Left renal cortex interstitium (tissue), 4 donors: ENCODE measurements around the gene TNIP1. TPM values are rescaled to one million over a fixed set of nuclear protein-coding genes. Genes with fewer than 3 reads are reported as not detected.
A peak's percentile ranks its signal among the peaks of the same experiment; 100 is the strongest.

ENCODE experiments used
- DNase-seq, 4 donors: peaks; one replicate each; pipeline ENCODE4 v3.0.0-alpha.2; 2013; ENCODE audit warnings: low read depth in 4 of 4, low spot score in 2 of 4, missing footprints in 1 of 4
- polyA plus RNA-seq, 4 donors: library from polyadenylated mRNA; unstranded; fragments of 120-200 nt; gene quantifications; one replicate each; pipeline ENCODE4 v1.2.1, GENCODE V29; 2013; ENCODE audit not compliant: insufficient read length in 4 of 4

TNIP1 gene
- polyA plus RNA-seq, result 10 to 100 TPM; 68.0 to 77.5 (median 72.7) TPM

DNA sequence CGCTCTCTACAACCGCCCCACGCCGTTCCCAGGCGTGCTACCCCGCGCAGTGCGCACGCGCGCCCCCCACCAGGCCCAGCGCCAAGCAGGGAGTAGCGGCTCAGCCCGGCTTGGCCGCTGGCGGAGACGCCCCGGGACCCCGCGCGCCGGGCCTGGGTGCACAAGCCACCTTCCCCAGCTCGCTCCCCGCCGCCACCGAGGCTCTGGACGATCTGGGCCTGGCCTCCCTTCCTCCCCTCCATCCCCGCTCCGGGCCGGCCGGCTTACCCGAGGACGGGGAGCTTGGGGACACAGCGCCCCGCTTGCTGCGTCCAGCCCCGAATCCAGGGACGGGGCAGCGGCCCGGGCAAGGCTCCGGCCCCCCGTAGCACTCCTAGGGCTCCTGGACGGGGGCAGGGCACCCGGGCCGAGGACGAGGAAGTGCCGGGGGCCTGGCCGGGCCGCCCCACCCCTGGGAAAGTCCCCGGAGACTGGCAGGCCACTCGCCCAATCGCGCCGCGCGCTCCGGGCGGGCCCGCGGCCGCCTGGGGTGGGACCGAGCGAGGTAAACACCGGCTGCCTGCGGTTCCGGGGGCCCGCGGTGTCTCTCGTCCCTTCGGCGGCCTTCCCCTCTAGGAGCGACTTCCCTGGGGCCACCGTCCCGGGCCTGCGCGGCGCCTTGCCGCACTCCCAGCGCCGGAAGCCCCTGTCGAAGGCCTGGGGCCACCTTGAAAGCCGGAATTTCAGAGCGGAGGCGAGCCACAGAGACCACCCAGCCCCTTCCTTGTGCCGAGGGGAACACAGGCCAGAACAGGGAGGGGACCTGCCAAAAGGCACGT is at the start of gene TNIP1:
TNIP1 (minus strand) TSS at position 422 of the 818 bp plus-strand sequence. CDS start 15,939 bp downstream, outside the sequence.
- peak; percentile 74 to 79 (median 79) for DNase-seq

GRCh38 chr5:151130235-151130921 is 49.5 kb upstream of the TNIP1 start:
- no peak for DNase-seq

DNA sequence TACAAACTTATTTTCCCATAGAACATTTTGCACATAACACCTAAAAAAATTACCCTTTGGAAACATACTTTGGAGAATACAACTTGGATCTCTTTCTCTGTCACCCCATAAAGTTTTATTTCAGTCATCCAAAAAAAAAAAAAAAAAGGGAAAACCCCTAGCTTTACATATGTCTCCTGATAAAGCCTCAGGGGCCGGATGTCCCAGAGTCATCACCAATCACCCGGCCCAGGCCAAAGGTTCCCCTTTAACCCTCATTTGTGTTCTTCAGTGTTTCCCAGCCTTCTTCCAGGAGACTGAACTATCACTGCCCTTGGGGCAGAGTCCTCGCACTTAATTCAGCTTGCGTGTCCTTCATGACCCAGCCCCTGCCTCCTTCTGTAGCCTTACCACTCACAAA is 48.0 kb upstream of the TNIP1 start:
- no peak for DNase-seq

DNA sequence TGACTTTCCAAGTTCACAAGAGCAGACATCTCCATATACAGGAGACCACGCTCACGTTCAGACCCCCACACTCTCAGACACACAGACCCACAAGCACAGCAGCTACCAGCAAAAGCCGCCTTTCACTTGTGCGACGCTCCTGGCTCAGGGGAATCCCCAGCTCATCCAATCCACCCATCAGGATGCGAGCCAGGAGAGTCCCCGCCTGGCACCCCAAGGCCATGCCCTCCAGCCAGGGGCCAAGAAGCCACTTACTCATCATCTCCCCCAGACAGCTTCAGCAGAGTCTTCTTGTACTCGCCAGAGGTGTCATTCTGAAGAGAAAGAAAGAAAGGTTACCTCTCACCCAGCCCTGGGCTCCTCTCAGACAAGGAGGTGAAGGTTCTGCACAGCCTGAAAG is 47.1 kb upstream of the TNIP1 start:
- DNase-seq, result no peak

- DNase-seq, result peak in 1 of 4 donors; percentile 34
Observed at GRCh38 chr5:151126199-151126645, 45.4 kb upstream of the TNIP1 start.

- DNase-seq, result no peak
Observed at GRCh38 chr5:151125421-151125820, 44.6 kb upstream of the TNIP1 start.

DNA sequence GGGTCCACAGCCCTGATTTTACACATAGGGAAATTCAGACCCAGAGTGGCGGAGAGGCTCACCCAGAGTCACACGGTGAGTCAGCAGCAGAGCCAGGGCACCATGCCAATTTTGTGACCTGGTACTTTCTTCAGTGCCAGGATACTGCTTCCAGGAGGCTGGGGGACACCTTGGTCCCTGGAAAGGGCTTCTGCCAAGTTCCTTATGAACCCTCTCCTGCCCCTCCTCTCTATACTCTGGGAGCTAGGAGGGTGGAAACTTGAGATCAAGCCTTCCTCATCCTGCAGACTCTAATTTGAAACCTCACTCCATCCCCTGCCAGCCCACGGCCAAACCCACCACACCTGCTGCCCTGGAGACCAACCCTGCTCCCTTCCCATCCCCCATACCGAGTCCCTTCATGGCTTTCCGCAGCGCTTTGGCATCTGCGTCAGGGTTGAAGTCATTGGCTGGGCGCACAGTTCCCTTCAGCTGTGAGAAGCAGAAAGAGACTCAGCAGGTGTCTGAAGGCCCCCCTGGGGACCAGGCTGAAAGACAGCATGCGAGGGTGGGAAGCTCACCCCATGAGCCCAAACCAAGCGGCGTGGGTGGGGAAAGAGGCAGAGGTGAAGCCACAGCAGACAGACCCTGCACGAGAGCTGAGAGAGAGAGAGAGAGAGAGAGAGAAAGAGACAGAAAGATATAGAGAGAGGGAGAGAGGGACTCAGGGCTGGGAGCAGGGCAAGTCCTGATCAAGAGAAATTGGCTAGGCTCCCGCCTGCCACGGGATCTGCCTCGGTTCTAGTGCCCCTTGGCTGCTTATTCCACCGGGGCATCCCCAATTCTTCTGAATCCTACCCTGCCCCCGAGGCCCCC is 43.3 kb upstream of the TNIP1 start:
- no peak for DNase-seq

DNA sequence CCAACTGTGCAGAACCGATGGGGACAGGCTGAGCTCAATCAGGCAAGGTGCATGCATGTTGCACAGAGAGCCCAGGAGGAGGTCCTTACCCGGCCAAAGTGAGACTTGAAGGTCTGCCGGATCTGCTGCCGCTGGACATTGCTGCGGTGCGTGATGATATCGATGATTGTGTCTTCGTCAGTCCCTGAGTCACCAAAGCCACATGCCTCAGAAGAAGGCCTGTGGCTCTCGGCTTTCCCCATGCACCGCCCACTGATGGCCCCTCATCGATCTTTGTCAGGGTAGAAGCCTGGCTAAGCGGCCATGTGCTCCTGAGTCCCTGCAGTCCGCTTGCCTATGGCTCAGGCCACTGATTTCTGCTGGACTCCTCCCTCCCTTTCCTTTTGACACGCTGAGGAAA is 42.0 kb upstream of the TNIP1 start:
- no peak for DNase-seq

DNA sequence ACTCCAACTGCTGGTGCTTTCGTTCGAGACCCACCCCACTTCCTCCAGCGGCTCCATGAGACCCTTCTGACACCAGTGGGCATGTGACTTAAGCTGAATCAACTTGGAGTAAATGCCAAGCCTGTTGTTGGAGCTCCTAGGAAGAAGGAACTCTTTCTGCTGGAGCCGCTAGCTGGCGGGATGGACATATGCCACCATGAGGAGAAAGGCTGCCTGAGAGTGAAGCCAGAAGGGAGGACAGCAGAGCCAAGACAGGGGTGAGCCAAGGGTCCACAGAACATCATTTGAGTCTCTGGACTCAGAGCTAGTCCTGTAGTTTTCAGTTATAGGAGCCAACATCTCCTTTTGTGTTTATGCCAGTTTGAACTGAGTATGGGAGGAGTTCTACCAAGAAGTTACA is 40.8 kb upstream of the TNIP1 start:
- DNase-seq, result no peak

DNA sequence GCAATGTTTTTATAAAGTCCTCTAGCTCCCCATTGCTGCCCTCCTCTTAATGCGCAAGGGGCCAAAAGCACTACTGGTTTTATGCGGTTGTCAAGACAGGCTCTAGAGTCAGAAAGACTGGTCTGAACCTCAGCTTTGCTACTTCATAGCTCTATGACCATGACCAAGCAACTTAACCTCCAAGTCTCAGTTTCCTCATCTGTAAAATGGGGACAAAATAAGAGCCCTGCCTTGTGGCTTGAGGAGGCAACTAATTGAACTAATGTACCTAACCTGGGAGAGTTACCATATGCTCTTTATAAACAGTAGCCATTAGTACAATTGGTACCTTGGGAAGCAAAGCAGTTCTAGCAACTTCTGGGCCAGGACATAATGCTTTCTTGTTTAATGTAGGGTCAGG is 40.3 kb upstream of the TNIP1 start:
- no peak for DNase-seq

GRCh38 chr5:151118913-151119575 is 38.2 kb upstream of the TNIP1 start:
- DNase-seq, result no peak

DNA sequence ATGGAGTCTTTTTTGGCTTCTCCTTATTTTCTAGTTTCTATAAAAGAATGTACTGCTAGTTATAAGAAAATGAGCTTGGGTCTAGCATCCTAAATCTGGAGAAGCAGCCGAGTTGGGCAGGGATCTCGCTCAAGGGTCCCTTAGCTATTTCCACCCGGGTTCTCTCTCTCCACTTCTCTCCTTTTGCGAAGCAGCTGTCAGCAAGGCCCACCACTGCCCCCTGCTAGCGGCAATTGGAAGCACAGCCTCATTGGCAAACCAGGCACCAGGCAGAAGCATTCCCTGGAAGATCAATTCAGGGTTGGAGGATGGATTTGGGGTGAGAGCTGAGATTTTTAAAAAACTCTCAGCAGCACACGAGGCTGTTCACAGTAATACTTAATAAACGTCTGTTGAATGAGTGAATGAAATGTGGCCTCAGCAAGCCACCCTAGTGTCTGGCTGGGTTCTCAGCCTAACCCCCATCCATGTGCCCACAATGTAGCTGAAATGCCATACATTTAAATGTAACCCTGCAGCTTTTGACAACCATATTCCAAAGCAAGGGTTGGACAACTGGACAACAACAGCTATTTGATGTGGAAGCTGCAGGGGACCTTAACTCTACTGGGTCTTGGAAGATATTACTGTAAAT is 34.6 kb upstream of the TNIP1 start:
- no peak for DNase-seq

DNA sequence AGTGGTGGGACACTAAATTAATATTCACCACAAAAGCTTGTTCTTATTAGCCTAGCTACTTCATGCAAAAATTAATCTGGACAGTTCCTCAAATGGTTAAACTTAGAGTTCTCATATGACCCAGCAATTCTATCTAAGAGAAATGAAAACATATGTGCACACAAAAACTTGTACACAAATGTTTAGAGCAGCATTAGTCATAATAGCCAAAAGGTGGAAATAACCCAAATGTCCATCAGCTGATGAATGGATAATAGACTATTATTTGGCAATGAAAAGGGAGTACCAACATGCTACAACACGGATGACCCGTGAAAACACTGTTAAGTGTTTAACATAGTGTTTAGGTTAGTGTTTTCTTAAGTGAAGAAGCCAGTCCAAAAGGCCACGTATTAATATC is 32.8 kb upstream of the TNIP1 start:
- DNase-seq, result no peak

DNA sequence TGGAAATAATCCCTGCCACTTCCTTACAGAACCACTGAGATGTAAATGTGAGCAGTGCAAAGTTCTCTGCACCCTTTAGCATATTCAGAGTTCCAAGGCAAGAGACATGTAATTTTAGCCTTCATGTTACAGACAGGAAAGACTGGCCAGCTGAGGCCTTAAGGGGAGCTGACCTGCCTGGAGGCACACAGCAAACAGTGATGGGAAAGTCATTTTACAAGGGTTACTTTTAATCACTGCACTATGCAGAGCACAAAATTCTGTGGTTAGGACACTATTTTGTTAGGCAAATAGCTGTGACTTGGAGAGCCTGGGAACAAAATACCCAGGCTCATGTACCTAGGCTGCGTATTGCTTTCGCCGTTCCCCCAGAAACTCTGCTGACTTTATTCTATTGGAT is 30.2 kb upstream of the TNIP1 start:
- no peak for DNase-seq

DNA sequence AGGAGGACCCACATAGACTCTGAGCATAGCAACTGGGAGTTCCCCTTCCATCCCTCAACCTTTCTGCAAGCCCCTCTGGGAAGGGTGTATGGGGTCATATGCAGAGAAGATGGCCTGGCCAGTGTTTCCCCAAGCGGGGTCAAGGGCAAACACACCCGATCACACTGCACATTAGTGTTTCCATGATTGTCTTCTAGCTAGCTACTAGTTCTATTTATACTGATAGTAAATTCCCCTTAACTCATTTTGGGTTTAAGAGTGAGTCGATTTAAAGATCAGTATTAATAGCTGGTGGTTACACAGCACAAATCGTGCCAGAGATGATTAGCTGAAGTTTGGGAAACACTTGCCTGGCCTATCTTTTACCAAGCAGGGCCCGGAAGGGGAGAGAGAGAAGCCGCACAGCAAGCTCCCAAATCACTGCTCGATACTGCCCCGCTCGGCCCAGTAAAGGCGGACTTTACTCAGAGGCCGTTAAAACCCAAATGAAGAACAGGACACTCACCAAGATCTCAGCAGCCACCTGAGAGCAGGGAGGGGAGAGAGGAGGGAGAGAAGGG is 29.4 kb upstream of the TNIP1 start:
- no peak for DNase-seq

DNA sequence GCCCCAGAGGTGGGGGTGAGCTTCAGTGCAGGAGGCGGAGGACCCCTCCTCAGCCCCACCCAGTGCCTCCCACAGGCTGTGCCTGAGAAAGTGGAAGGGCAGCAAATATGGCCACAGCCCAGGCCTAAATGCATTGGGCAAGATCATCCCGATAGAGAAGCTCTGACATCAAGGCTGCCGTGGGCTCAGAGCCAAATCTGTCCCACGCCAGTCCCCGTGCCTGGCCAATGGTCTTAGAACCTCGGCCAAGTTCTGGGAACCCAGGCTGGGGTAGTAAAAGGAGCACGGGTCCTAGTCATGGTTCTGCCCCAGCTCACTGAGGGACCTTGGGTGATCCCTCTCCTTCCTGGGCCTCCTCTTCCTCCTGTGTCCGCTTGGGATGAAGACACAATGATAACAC is 27.7 kb upstream of the TNIP1 start:
- DNase-seq, result no peak

- no peak for DNase-seq
Observed at GRCh38 chr5:151107738-151108520, 27.1 kb upstream of the TNIP1 start.

GRCh38 chr5:151107084-151107483 is 26.2 kb upstream of the TNIP1 start:
- DNase-seq, result no peak

DNA sequence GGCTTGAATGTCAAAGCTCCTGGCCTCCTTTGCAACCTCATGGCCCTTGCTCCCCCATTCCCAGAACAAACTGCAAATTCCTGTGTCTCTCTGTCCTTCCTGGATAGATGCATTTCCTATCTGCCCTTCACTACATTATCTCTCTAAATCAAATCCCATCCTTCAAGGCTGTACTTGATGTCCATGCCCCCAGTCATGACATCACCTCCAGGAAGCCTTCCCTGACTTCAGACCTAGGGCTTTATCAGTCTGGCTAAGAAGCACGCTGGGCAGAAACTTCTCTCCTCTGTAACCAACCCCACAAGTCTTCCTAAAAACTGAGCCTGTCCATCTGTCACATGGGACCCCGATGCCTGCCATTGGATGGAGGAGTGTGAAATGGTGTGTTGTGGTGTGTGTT is 25.7 kb upstream of the TNIP1 start:
- DNase-seq, result no peak
